Stimulated activated CD4-positive, alpha-beta T cell treated with anti-CD3 and anti-CD28 coated beads, Interleukin-2, amount 100 ng/mL, for 48 hours (primary cell): ENCODE measurements around the gene EXOSC5.

Source experiments
- DNase-seq, 2 donors: peaks; one replicate each; pipeline ENCODE4 v3.0.0-alpha.2; 2020

Gene EXOSC5

GRCh38 chr19:41339936-41340335 lies 57.2 kb downstream of the EXOSC5 start:
- no peak for DNase-seq
